Left forelimb (tissue), 1 donor: ENCODE measurements around the gene PDSS2.
"Not testable (repeated sequence)": the region's sequence is repeated elsewhere in the genome, so short reads cannot be mapped to it uniquely, and the experiment has no call there.

Experiments used
- DNase-seq: peaks from one replicate; pipeline ENCODE4 v3.0.0-alpha.2; 2018; ENCODE audit warnings: low spot score

PDSS2 gene

GRCh38 chr6:107161521-107161920, 297.8 kb downstream of the PDSS2 start:
- no peak for DNase-seq

GRCh38 chr6:107156617-107157016, 302.7 kb downstream of the PDSS2 start:
- no peak for DNase-seq

DNA sequence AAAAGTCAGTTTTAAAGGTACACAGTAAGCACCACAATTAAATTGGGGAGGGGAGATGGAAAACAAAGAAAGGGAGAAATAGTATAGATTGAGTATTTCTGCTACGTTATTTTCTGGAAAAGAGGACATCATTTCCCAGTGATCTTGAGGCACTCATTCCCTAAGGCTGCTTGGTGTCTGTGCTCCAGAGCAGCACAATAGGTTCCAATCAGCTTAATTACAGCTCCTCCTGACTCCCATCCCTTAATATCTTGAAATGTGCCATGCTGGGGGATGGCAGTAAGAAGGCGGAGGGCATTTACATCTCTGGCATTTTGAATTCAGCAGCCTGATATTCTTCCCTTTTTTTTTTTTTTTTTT, 304.6 kb downstream of the PDSS2 start:
- DNase-seq = no peak

DNA sequence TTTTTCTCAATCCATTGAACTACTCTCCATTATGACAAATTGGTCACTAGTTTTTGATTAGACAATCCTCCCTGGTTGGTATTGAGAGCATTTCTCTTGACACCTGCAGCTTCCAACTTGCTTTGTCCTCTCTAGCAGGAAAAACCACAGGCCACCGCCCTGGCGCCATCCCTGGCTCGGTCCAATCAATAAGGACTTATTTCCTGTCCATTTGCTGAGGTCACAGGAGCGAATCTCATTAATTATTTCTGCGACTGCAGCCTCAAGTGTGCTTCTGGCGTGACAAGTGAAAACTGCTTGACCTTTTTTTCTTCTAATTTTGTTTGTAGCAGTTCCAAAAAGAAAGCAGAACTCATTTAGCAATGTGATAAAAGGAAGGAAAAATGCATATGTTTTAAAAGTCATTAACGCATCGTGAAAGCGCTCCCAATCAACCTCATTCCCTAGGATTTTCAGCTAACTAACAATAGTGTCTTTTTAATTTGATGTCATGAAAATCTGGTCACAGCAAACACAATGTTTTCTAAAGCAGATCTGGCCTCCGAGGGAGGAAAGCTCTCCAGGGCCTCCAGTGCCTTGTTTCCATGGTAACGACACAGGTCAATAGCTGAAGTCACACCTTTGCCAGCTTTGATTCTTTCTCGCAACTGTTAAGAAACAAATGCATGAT, 305.1 kb downstream of the PDSS2 start:
- no peak for DNase-seq

- DNase-seq = no peak
Measured at GRCh38 chr6:107152638-107153430, 306.5 kb downstream of the PDSS2 start.

DNA sequence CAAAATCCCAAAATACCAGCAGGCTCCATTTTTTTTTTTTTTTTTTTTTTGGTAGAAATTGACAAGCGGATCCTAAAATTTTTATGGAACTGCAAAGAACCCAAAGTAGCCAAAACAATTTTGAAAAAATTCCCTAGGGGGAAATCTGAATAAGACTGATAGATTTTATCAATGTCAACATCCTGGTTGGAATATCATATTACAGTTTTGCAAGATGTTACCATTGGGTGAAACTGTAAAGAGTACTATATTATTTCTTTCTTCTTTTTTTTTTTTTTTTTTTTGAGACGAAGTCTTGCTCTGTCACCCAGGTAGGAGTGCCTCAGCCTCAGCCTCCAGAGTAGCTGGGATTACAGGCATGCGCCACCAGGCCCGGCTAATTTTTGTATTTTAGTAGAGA, 314.7 kb downstream of the PDSS2 start:
- no peak for DNase-seq

GRCh38 chr6:107144014-107144413, 315.4 kb downstream of the PDSS2 start:
- DNase-seq = no peak

GRCh38 chr6:107140581-107140980, 318.8 kb downstream of the PDSS2 start:
- no peak for DNase-seq

- not testable (repeated sequence) for DNase-seq
Measured at GRCh38 chr6:107136324-107136723, 323.0 kb downstream of the PDSS2 start.

GRCh38 chr6:107135048-107135680, 324.2 kb downstream of the PDSS2 start:
- DNase-seq = not testable (repeated sequence)

DNA sequence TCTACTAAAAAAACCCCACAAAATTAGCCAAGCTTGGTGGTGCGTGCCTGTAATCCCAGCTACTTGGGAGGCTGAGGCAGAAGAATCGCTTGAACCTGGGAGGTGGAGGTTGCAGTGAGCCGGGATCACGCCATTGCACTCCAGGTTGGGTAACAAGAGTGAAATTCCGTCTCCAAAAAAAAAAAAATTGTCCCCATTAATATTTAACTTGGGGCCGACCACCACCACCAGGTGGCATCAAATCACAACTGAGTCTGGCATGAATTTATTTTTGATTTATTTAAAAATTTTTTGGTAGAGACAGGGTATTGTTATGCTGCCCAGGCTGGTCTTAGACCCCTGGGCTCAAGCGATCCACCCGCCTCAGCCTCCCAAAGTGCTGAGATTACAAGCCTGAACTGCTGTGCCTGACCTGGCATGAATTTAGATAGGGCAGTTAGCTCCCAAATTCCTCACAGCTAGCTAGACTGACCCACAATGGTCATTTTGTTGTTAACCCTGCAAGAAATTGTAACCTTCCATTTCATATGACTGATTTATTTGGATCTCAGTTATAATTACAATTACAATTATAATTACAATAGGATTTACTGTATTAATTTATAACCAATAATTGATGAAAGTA, 326.9 kb downstream of the PDSS2 start:
- DNase-seq = no peak

GRCh38 chr6:107129370-107129925, 329.9 kb downstream of the PDSS2 start:
- DNase-seq = no peak

GRCh38 chr6:107128577-107128976, 330.8 kb downstream of the PDSS2 start:
- DNase-seq = no peak

DNA sequence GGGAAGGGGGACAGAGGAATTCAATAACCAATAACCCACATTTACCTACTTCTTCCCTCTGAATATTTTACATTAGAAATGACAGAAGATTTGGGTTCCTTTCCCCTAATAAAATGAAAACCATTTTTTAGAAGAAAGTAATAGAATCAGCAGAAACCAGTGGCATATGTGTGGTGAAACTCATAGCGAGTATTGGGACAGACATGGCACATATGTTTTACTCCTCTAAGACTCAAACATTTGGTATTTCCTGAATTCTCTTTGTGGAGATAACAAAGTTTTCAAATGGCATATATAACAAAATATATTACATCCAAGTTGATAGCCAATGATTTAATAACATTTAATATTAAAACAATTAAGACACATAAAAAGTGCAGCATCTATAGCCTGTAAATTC, 331.2 kb downstream of the PDSS2 start:
- no peak for DNase-seq

- no peak for DNase-seq
Measured at GRCh38 chr6:107125771-107126170, 333.6 kb downstream of the PDSS2 start.

- no peak for DNase-seq
Measured at GRCh38 chr6:107124934-107125348, 334.4 kb downstream of the PDSS2 start.

GRCh38 chr6:107123501-107123900, 335.9 kb downstream of the PDSS2 start:
- DNase-seq = no peak

GRCh38 chr6:107122748-107123147, 336.6 kb downstream of the PDSS2 start:
- no peak for DNase-seq

DNA sequence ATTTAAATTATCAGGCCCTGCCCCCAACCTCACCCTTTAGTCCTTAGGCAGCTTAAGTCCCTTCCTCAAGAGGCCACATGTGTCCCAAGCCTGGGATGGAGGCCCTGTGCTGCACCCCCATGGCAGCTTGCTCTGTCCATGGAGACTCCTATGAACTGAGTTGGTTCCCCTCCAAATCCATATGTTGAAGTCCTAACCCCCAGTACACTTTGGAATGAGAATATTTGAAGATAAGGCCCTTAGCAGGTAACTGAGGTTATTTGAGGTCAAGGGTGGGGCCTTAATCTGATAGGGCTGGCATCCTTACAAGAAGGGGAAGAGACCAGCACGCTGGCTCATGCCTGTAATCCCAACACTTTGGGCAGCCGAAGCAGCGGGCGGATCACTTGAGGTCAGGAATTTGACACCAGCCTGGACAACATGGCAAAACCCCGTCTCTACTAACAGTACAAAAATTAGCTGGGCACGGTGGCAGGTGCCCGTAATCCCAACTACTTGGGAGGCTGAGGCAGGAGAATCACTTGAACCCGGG, 337.3 kb downstream of the PDSS2 start:
- no peak for DNase-seq

GRCh38 chr6:107121266-107121665, 338.1 kb downstream of the PDSS2 start:
- DNase-seq = no peak

DNA sequence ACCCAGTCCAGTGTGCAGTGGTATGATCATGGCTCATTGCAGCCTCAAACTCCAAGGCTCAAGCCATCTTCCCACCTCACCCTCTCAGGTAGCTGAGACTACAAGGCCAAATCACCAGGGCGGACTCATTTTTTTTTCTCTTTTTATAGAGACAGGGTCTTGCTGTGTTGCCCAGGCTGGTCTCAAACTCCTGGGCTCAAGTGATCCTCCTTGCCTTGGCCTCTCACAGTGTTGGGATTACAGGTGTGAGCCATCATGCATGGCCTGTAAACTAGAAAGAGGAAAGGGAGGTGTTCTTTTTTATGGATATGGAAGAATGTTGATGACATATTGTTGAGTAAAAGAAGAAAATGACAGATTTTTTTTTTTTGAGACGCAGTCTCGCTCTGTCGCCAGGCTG, 339.0 kb downstream of the PDSS2 start:
- DNase-seq = no peak

GRCh38 chr6:107118976-107119375, 340.4 kb downstream of the PDSS2 start:
- DNase-seq = no peak
